ENCODE results near the gene NUP210.
"Not testable (repeated sequence)": the region's sequence is repeated elsewhere in the genome, so short reads cannot be mapped to it uniquely, and the experiment has no call there.

The NUP210 gene

GRCh38 chr3:13429631-13430291 is 9.6 kb upstream of the NUP210 start:
- no peak for DNase-seq (ENCODE audit: low read depth)

- DNase-seq (ENCODE audit: low read depth), result not testable (repeated sequence)
Observed at GRCh38 chr3:13428678-13429077, 8.6 kb upstream of the NUP210 start.

- DNase-seq (ENCODE audit: low read depth), result no peak
Observed at GRCh38 chr3:13427662-13428603, 7.8 kb upstream of the NUP210 start.

GRCh38 chr3:13426591-13426990 is 6.5 kb upstream of the NUP210 start:
- DNase-seq (ENCODE audit: low read depth), result no peak

GRCh38 chr3:13425689-13426088 is 5.6 kb upstream of the NUP210 start:
- no peak for DNase-seq (ENCODE audit: low read depth)

- no peak for DNase-seq (ENCODE audit: low read depth)
Observed at GRCh38 chr3:13424865-13425617, 4.9 kb upstream of the NUP210 start.

- no peak for DNase-seq (ENCODE audit: low read depth)
Observed at GRCh38 chr3:13424141-13424844, 4.2 kb upstream of the NUP210 start.

GRCh38 chr3:13420831-13421765 is 976 bp upstream of the NUP210 start:
- peak; percentile 56 for DNase-seq (ENCODE audit: low read depth)

- peak; percentile 45 for DNase-seq (ENCODE audit: low read depth)
Observed at GRCh38 chr3:13419505-13420044, 547 bp downstream of the NUP210 start.

- no peak for DNase-seq (ENCODE audit: low read depth)
Observed at GRCh38 chr3:13417166-13417947, 2.8 kb downstream of the NUP210 start.

- no peak for DNase-seq (ENCODE audit: low read depth)
Observed at GRCh38 chr3:13415997-13416793, 3.9 kb downstream of the NUP210 start.

GRCh38 chr3:13415236-13415986 is 4.7 kb downstream of the NUP210 start:
- DNase-seq (ENCODE audit: low read depth), result no peak

GRCh38 chr3:13414040-13414729 is 5.9 kb downstream of the NUP210 start:
- DNase-seq (ENCODE audit: low read depth), result peak; percentile 63

GRCh38 chr3:13411186-13411860 is 8.8 kb downstream of the NUP210 start:
- DNase-seq (ENCODE audit: low read depth), result no peak

GRCh38 chr3:13408890-13409289 is 11.2 kb downstream of the NUP210 start:
- no peak for DNase-seq (ENCODE audit: low read depth)

GRCh38 chr3:13407926-13408325 is 12.2 kb downstream of the NUP210 start:
- no peak for DNase-seq (ENCODE audit: low read depth)

- DNase-seq (ENCODE audit: low read depth), result no peak
Observed at GRCh38 chr3:13407475-13407874, 12.6 kb downstream of the NUP210 start.
